Memory B cell (primary cell): Measurements from ENCODE around the gene PNPLA3.

Source experiments
- ATAC-seq: fragments of 150-1000 bp; cut with Tn5 transposase; 2 replicates; pipeline ENCODE4 v1.10.0; 2021; ENCODE audit warnings: low read depth, mild to moderate bottlenecking, moderate library complexity
- DNase-seq, 2 donors: peaks; one replicate each; pipeline ENCODE4 v3.0.0; 2022; ENCODE audit warnings: low spot score in 2 of 2
- H3K27ac Mint-ChIP-seq: one replicate; pipeline ENCODE4 v1.8.0; 2022; ENCODE audit warnings: mild to moderate bottlenecking, moderate library complexity, mixed read lengths
- H3K27me3 Mint-ChIP-seq: one replicate; pipeline ENCODE4 v1.8.0; 2022; ENCODE audit warnings: mixed read lengths
- H3K36me3 Mint-ChIP-seq: one replicate; pipeline ENCODE4 v1.8.0; 2022; ENCODE audit warnings: mild to moderate bottlenecking, mixed read lengths
- H3K4me1 Mint-ChIP-seq: one replicate; pipeline ENCODE4 v1.8.0; 2022; ENCODE audit warnings: mixed read lengths
- H3K4me3 Mint-ChIP-seq: one replicate; pipeline ENCODE4 v1.8.0; 2022; ENCODE audit warnings: mild to moderate bottlenecking, moderate library complexity, mixed read lengths
- H3K9me3 Mint-ChIP-seq: one replicate; pipeline ENCODE4 v1.8.0; 2022; ENCODE audit warnings: mixed read lengths

Gene PNPLA3

GRCh38 chr22:43925433-43926348, 2.1 kb downstream of the PNPLA3 start:
- DNase-seq (no peak), ATAC-seq (no peak)
- Mint-ChIP-seq H3K27ac (no peak overlapping the region), H3K27me3 (peaks cover 18% of the 10 kb centered on the region), H3K4me3 (no peak overlapping the region), H3K4me1 (peaks cover 4% of the 10 kb centered on the region), H3K36me3 (peaks cover 1% of the 10 kb centered on the region), H3K9me3 (no peaks in the 10 kb centered on the region)

GRCh38 chr22:43926349-43926710, 2.7 kb downstream of the PNPLA3 start:
- H3K27ac Mint-ChIP-seq: no peak overlapping the region
- H3K4me3 Mint-ChIP-seq: no peak overlapping the region
- ATAC-seq (no peak), DNase-seq (no peak)
- H3K4me1 Mint-ChIP-seq: peaks cover 4% of the 10 kb centered on the region
- H3K36me3 Mint-ChIP-seq: peaks cover 1% of the 10 kb centered on the region
- H3K27me3 Mint-ChIP-seq: peaks cover 16% of the 10 kb centered on the region
- H3K9me3 Mint-ChIP-seq: no peaks in the 10 kb centered on the region

GRCh38 chr22:43928468-43928867, 4.9 kb downstream of the PNPLA3 start:
- Mint-ChIP-seq H3K27me3 (peaks cover 14% of the 10 kb centered on the region), H3K27ac (no peak overlapping the region), H3K4me3 (no peak overlapping the region), H3K4me1 (no peaks in the 10 kb centered on the region), H3K36me3 (peaks cover 1% of the 10 kb centered on the region), H3K9me3 (no peaks in the 10 kb centered on the region)
- ATAC-seq (no peak), DNase-seq (no peak)

GRCh38 chr22:43928908-43929307, 5.3 kb downstream of the PNPLA3 start:
- Mint-ChIP-seq H3K4me3 (no peak overlapping the region), H3K27me3 (peaks cover 16% of the 10 kb centered on the region), H3K4me1 (no peaks in the 10 kb centered on the region), H3K27ac (no peak overlapping the region), H3K36me3 (peaks cover under 1% of the 10 kb centered on the region), H3K9me3 (no peaks in the 10 kb centered on the region)
- DNase-seq (no peak), ATAC-seq (no peak)

GRCh38 chr22:43931771-43932170, 8.2 kb downstream of the PNPLA3 start:
- Mint-ChIP-seq H3K36me3 (no peaks in the 10 kb centered on the region), H3K4me1 (no peaks in the 10 kb centered on the region), H3K4me3 (no peak overlapping the region), H3K27ac (no peak overlapping the region), H3K9me3 (no peaks in the 10 kb centered on the region), H3K27me3 (peaks cover 24% of the 10 kb centered on the region)
- no peak for DNase-seq
- no peak for ATAC-seq

GRCh38 chr22:43941449-43941848, 17.8 kb downstream of the PNPLA3 start:
- no peak for ATAC-seq
- Mint-ChIP-seq H3K4me1 (peaks cover 8% of the 10 kb centered on the region), H3K4me3 (no peak overlapping the region), H3K27me3 (peaks cover 20% of the 10 kb centered on the region), H3K9me3 (peaks cover 5% of the 10 kb centered on the region), H3K36me3 (no peaks in the 10 kb centered on the region), H3K27ac (no peak overlapping the region)
- DNase-seq: no peak

GRCh38 chr22:43944670-43945430, 21.2 kb downstream of the PNPLA3 start:
- H3K4me3 Mint-ChIP-seq: no peak overlapping the region
- no peak overlapping the region for H3K27ac Mint-ChIP-seq
- no peaks in the 10 kb centered on the region for H3K36me3 Mint-ChIP-seq

GRCh38 chr22:43945632-43946383, 22.2 kb downstream of the PNPLA3 start:
- peaks cover 8% of the 10 kb centered on the region for H3K4me1 Mint-ChIP-seq
- H3K9me3 Mint-ChIP-seq: peaks cover 5% of the 10 kb centered on the region
- H3K27me3 Mint-ChIP-seq: peaks cover 12% of the 10 kb centered on the region
- no peak overlapping the region for H3K4me3 Mint-ChIP-seq
- no peaks in the 10 kb centered on the region for H3K36me3 Mint-ChIP-seq
- DNase-seq (peak; percentile 44 to 58), ATAC-seq (peak; percentile 97)
- H3K27ac Mint-ChIP-seq: no peak overlapping the region

More at GRCh38 chr22:43944670-43945430, 21.2 kb downstream of the PNPLA3 start:
- H3K9me3 Mint-ChIP-seq: peaks cover 5% of the 10 kb centered on the region
- DNase-seq: no peak
- ATAC-seq: no peak
- H3K4me1 Mint-ChIP-seq: peaks cover 8% of the 10 kb centered on the region
- peaks cover 13% of the 10 kb centered on the region for H3K27me3 Mint-ChIP-seq

GRCh38 chr22:43946384-43946667, 22.7 kb downstream of the PNPLA3 start:
- Mint-ChIP-seq H3K4me1 (peaks cover 8% of the 10 kb centered on the region), H3K36me3 (no peaks in the 10 kb centered on the region), H3K27me3 (peaks cover 12% of the 10 kb centered on the region), H3K27ac (no peak overlapping the region), H3K4me3 (no peak overlapping the region), H3K9me3 (peaks cover 5% of the 10 kb centered on the region)
- no peak for DNase-seq
- ATAC-seq: peak; percentile 21

GRCh38 chr22:43948836-43949406, 25.3 kb downstream of the PNPLA3 start:
- Mint-ChIP-seq H3K36me3 (no peaks in the 10 kb centered on the region), H3K9me3 (no peaks in the 10 kb centered on the region), H3K27me3 (peaks cover 6% of the 10 kb centered on the region), H3K4me3 (no peak overlapping the region), H3K27ac (no peak overlapping the region), H3K4me1 (peaks cover 9% of the 10 kb centered on the region)
- DNase-seq: no peak
- no peak for ATAC-seq

- no peaks in the 10 kb centered on the region for H3K36me3 Mint-ChIP-seq
- no peak overlapping the region for H3K27ac Mint-ChIP-seq
- no peak for ATAC-seq
- H3K9me3 Mint-ChIP-seq: no peaks in the 10 kb centered on the region
- no peaks in the 10 kb centered on the region for H3K27me3 Mint-ChIP-seq
- H3K4me1 Mint-ChIP-seq: peaks cover 14% of the 10 kb centered on the region
- no peak overlapping the region for H3K4me3 Mint-ChIP-seq
- DNase-seq: no peak
Measured at GRCh38 chr22:43951391-43951790, 27.8 kb downstream of the PNPLA3 start.

GRCh38 chr22:43951966-43952365, 28.4 kb downstream of the PNPLA3 start:
- H3K27ac Mint-ChIP-seq: no peak overlapping the region
- no peaks in the 10 kb centered on the region for H3K9me3 Mint-ChIP-seq
- H3K4me3 Mint-ChIP-seq: no peak overlapping the region
- no peaks in the 10 kb centered on the region for H3K27me3 Mint-ChIP-seq
- DNase-seq: no peak
- H3K4me1 Mint-ChIP-seq: peaks cover 17% of the 10 kb centered on the region
- no peak for ATAC-seq
- no peaks in the 10 kb centered on the region for H3K36me3 Mint-ChIP-seq

- Mint-ChIP-seq H3K27ac (peak overlapping the region; percentile 84), H3K36me3 (peaks cover 4% of the 10 kb centered on the region), H3K9me3 (no peaks in the 10 kb centered on the region), H3K4me3 (peak overlapping the region; percentile 94), H3K27me3 (no peaks in the 10 kb centered on the region), H3K4me1 (peaks cover 22% of the 10 kb centered on the region)
- DNase-seq (no peak), ATAC-seq (peak; percentile 26)
Measured at GRCh38 chr22:43953988-43954785, 30.6 kb downstream of the PNPLA3 start.
